HCT116 (cell line): ENCODE measurements around the gene FMNL1.

Experiments used
- CEBPB ChIP-seq: IDR thresholded peaks from 2 replicates; pipeline ENCODE4 v1.6.1; 2012; ENCODE audit warnings: low read depth
- CTCF ChIP-seq, 3 experiments: fragments of 200-600 bp in 1 of 3; sonication (generic) in 1 of 3; IDR thresholded peaks in 2 of 3; conservative IDR thresholded peaks in 1 of 3; 2 replicates each; pipeline ENCODE4 v1.5.1; 2012 to 2017; ENCODE audit warnings: low read depth in 2 of 3, low read length in 2 of 3, antibody characterized with exemption in 1 of 3, borderline replicate concordance in 1 of 3, control low read depth in 1 of 3, mild to moderate bottlenecking in 1 of 3, mixed read lengths in 1 of 3, mixed run types in 1 of 3, moderate library complexity in 1 of 3; ENCODE audit not compliant: insufficient read depth in 1 of 3
- EZH2 ChIP-seq: fragments of 200-600 bp; sonication (generic); IDR thresholded peaks from 2 replicates; pipeline ENCODE4 v1.6.1; 2017; ENCODE audit warnings: antibody characterized with exemption, mixed run types
- EZH2phosphoT487 ChIP-seq: fragments of 200-600 bp; IDR thresholded peaks from 2 replicates; pipeline ENCODE4 v1.6.1; 2018; ENCODE audit warnings: antibody characterized with exemption, borderline replicate concordance
- POLR2A ChIP-seq: IDR thresholded peaks from 2 replicates; pipeline ENCODE4 v1.7.0; 2011; ENCODE audit warnings: borderline replicate concordance; ENCODE audit not compliant: insufficient read depth, insufficient read length; ENCODE audit errors: extremely low read depth
- POLR2AphosphoS5 ChIP-seq: IDR thresholded peaks from 2 replicates; pipeline ENCODE4 v1.6.1; 2011; ENCODE audit warnings: mild to moderate bottlenecking, low read depth, low read length, moderate library complexity
- RAD21 ChIP-seq: IDR thresholded peaks from 2 replicates; pipeline ENCODE4 v1.6.1; 2012; ENCODE audit warnings: low read depth, mild to moderate bottlenecking
- ZNF274 ChIP-seq: fragments of 200-500 bp; sonication (Bioruptor generic); IDR thresholded peaks from 2 replicates; pipeline ENCODE4 v1.6.1; 2014; ENCODE audit warnings: mild to moderate bottlenecking, low read depth, low read length, inconsistent platforms
- TF ChIP-seq, protein P1 (sequence below): IDR thresholded peaks from 2 replicates; pipeline ENCODE4 v1.6.1; 2012; ENCODE audit warnings: low read depth

DNA sequence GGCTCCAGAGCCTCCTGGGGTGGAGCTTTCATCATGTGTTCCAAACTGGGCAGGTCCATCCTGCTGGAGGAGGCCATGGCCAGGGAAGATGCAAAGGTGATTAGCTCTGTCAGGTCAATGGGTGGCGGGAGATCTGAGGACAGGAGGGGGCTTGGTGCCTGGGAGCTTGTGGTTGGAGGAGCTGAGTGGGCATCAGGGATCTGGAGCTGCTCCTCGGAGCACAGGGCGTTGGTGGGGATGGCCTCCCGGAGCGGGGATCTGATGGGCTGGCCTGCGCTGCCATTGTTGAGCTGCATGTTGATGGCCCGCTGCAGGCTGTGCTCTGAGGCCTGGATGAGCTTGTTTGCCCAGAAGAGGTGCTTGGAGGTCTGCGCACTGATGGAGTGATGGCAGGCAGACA lies 33.7 kb downstream of the FMNL1 start:
- no peak for TF ChIP-seq CTCF (IDR thresholded peaks at IDR 0.05 in 2 of 3, conservative IDR thresholded peaks at IDR 0.05 in 1 of 3; ENCODE audit: borderline replicate concordance in 1 of 3, insufficient read depth in 1 of 3, low read depth in 2 of 3, low read length in 2 of 3)
- no peak for TF ChIP-seq CEBPB
- TF ChIP-seq POLR2A, result no peak
- TF ChIP-seq, protein P1, sequence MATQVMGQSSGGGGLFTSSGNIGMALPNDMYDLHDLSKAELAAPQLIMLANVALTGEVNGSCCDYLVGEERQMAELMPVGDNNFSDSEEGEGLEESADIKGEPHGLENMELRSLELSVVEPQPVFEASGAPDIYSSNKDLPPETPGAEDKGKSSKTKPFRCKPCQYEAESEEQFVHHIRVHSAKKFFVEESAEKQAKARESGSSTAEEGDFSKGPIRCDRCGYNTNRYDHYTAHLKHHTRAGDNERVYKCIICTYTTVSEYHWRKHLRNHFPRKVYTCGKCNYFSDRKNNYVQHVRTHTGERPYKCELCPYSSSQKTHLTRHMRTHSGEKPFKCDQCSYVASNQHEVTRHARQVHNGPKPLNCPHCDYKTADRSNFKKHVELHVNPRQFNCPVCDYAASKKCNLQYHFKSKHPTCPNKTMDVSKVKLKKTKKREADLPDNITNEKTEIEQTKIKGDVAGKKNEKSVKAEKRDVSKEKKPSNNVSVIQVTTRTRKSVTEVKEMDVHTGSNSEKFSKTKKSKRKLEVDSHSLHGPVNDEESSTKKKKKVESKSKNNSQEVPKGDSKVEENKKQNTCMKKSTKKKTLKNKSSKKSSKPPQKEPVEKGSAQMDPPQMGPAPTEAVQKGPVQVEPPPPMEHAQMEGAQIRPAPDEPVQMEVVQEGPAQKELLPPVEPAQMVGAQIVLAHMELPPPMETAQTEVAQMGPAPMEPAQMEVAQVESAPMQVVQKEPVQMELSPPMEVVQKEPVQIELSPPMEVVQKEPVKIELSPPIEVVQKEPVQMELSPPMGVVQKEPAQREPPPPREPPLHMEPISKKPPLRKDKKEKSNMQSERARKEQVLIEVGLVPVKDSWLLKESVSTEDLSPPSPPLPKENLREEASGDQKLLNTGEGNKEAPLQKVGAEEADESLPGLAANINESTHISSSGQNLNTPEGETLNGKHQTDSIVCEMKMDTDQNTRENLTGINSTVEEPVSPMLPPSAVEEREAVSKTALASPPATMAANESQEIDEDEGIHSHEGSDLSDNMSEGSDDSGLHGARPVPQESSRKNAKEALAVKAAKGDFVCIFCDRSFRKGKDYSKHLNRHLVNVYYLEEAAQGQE, result no peak
- no peak for TF ChIP-seq EZH2phosphoT487
- no peak for TF ChIP-seq RAD21
- TF ChIP-seq EZH2, result no peak
- no peak for TF ChIP-seq ZNF274
- TF ChIP-seq POLR2AphosphoS5, result no peak
